Liver (tissue), 9 donors: ENCODE measurements around the gene ATR. TPM values are rescaled to one million over a fixed set of nuclear protein-coding genes. Genes with fewer than 3 reads are reported as not detected.

Source experiments
- DNase-seq: peaks from one replicate; pipeline ENCODE4 v3.0.0-alpha.2; 2017; ENCODE audit warnings: low spot score
- H3K27ac ChIP-seq, 2 donors: one replicate each; pipeline ENCODE4 v1.7.0; 2013; ENCODE audit warnings: inconsistent platforms in 2 of 2, low read length in 2 of 2, control low read depth in 1 of 2, low read depth in 1 of 2, mild to moderate bottlenecking in 1 of 2
- H3K27me3 ChIP-seq, 4 donors: one replicate each; pipeline versions ENCODE4 v1.6.1 to v1.7.0; 2013; ENCODE audit warnings: low read length in 3 of 4, inconsistent platforms in 1 of 4, mild to moderate bottlenecking in 1 of 4, moderate library complexity in 1 of 4; ENCODE audit not compliant: control insufficient read depth in 4 of 4, insufficient read depth in 4 of 4
- H3K36me3 ChIP-seq, 4 donors: one replicate each; pipeline versions ENCODE4 v1.6.1 to v1.7.0; 2013; ENCODE audit warnings: low read length in 3 of 4, mild to moderate bottlenecking in 3 of 4, low read depth in 1 of 4, moderate library complexity in 1 of 4; ENCODE audit not compliant: control insufficient read depth in 4 of 4, insufficient read depth in 3 of 4
- H3K4me1 ChIP-seq, 4 donors: one replicate each; pipeline versions ENCODE4 v1.6.1 to v1.7.0; 2013; ENCODE audit warnings: low read length in 3 of 4, mild to moderate bottlenecking in 3 of 4, moderate library complexity in 1 of 4; ENCODE audit not compliant: control insufficient read depth in 4 of 4, insufficient read depth in 4 of 4
- H3K4me3 ChIP-seq, 3 donors: one replicate each; pipeline versions ENCODE4 v1.6.1 to v1.7.0; 2013; ENCODE audit warnings: low read length in 3 of 3, control low read depth in 1 of 3, low read depth in 1 of 3, mild to moderate bottlenecking in 1 of 3
- H3K9ac ChIP-seq, 2 donors: one replicate each; pipeline ENCODE4 v1.7.0; 2013; ENCODE audit warnings: low read length in 2 of 2, mild to moderate bottlenecking in 2 of 2, moderate library complexity in 2 of 2, control low read depth in 1 of 2, low read depth in 1 of 2
- H3K9me3 ChIP-seq, 4 donors: one replicate each; pipeline versions ENCODE4 v1.6.1 to v1.7.0; 2013; ENCODE audit warnings: low read length in 3 of 4; ENCODE audit not compliant: control insufficient read depth in 4 of 4
- CTCF ChIP-seq: fragments of 150-350 bp; IDR thresholded peaks from 2 replicates; pipeline ENCODE4 v1.5.1; 2017; ENCODE audit warnings: improper control_type of control experiment, low read depth, low read length; ENCODE audit not compliant: missing input control
- FOXA1 ChIP-seq: IDR thresholded peaks from 2 replicates; pipeline ENCODE4 v1.6.1; 2016; ENCODE audit warnings: antibody characterized with exemption
- GABPA ChIP-seq, 2 donors: IDR thresholded peaks in 1 of 2; conservative IDR thresholded peaks in 1 of 2; 2 replicates each; pipeline ENCODE4 v1.6.1; 2016; ENCODE audit warnings: antibody characterized with exemption in 2 of 2, mild to moderate bottlenecking in 1 of 2, moderate library complexity in 1 of 2
- HNF4A ChIP-seq, 2 donors: conservative IDR thresholded peaks; 2 replicates each; pipeline ENCODE4 v1.6.1; 2016; ENCODE audit warnings: antibody characterized with exemption in 2 of 2, mild to moderate bottlenecking in 2 of 2
- HNF4G ChIP-seq: IDR thresholded peaks from 2 replicates; pipeline ENCODE4 v1.6.1; 2016; ENCODE audit warnings: antibody characterized with exemption
- JUND ChIP-seq, 2 donors: IDR thresholded peaks; 2 replicates each; pipeline ENCODE4 v1.6.1; 2016; ENCODE audit warnings: antibody characterized with exemption in 2 of 2
- MAX ChIP-seq: IDR thresholded peaks from 2 replicates; pipeline ENCODE4 v1.6.1; 2016; ENCODE audit warnings: antibody characterized with exemption
- NR2F2 ChIP-seq: IDR thresholded peaks from 2 replicates; pipeline ENCODE4 v1.6.1; 2016; ENCODE audit warnings: antibody characterized with exemption
- RAD21 ChIP-seq, 2 donors: IDR thresholded peaks; 2 replicates each; pipeline ENCODE4 v1.6.1; 2016; ENCODE audit warnings: antibody characterized with exemption in 2 of 2, mild to moderate bottlenecking in 2 of 2
- REST ChIP-seq: IDR thresholded peaks from 2 replicates; pipeline ENCODE4 v1.6.1; 2016; ENCODE audit warnings: antibody characterized with exemption, mild to moderate bottlenecking
- YY1 ChIP-seq: IDR thresholded peaks from 2 replicates; pipeline ENCODE4 v1.6.1; 2016; ENCODE audit warnings: antibody characterized with exemption, mild to moderate bottlenecking
- WGBS: extraction: QIAGEN DNeasy Blood & Tissue Kit; methylation state at CpG from one replicate; pipeline ENCODE4 v1.1.7; 2013; 5-methylcytosine and 5-hydroxymethylcytosine counted together
- polyA plus RNA-seq, 2 donors: library from polyadenylated mRNA; stranded (reverse) in 1 of 2; unstranded in 1 of 2; fragments of 200-250 nt in 1 of 2; fragments of >200 nt in 1 of 2; fragmentation: Nextera tagmentation in 1 of 2; extraction: Ambion mirVana in 1 of 2; gene quantifications; one replicate each; pipeline versions ENCODE4 v1.2.1 to v1.2.3, GENCODE V29; 2013 to 2015
- total RNA-seq, 2 donors: library from RNA; depleted of rRNA; stranded (reverse); fragments of >200 nt; gene quantifications; one replicate each; pipeline ENCODE4 v1.2.3, GENCODE V29; 2014
- donor health status: healthy.
- donor health status: healthy.
- donor health status: healthy.
- donor health status: healthy.
- donor health status: healthy.

ATR gene
- total and polyA plus RNA-seq, 4 donors: 5.0 to 21.5 (median 12.1) TPM

GRCh38 chr3:142534543-142534942, 44.0 kb downstream of the ATR start:
- 96% methylated on average over 2 of the region's 2 CpGs for WGBS
- no peaks in the 10 kb centered on the region for H3K27me3 ChIP-seq
- no peak for DNase-seq
- no peaks in the 10 kb centered on the region for H3K9me3 ChIP-seq
- H3K4me3 ChIP-seq: no peak overlapping the region
- TF ChIP-seq GABPA (IDR thresholded peaks at IDR 0.05 in 1 of 2, conservative IDR thresholded peaks at IDR 0.05 in 1 of 2) (no peak), FOXA1 (no peak), HNF4G (no peak), JUND (IDR thresholded peaks at IDR 0.05) (no peak), REST (no peak), MAX (no peak), CTCF (no peak)
- H3K4me1 ChIP-seq: peaks cover 0 to 3% (median 0%) of the 10 kb centered on the region in 4 donors
- no peak overlapping the region for H3K9ac ChIP-seq
- H3K27ac ChIP-seq: no peak overlapping the region
- H3K36me3 ChIP-seq: peaks cover 4 to 26% (median 19%) of the 10 kb centered on the region in 4 donors

- Histone ChIP-seq H3K27ac (no peak overlapping the region), H3K9me3 (no peaks in the 10 kb centered on the region), H3K4me1 (no peaks in the 10 kb centered on the region), H3K27me3 (no peaks in the 10 kb centered on the region), H3K36me3 (peaks cover 3 to 26% (median 19%) of the 10 kb centered on the region in 4 donors), H3K4me3 (no peak overlapping the region), H3K9ac (no peak overlapping the region)
- DNase-seq: no peak
- TF ChIP-seq CTCF: no peak
- TF ChIP-seq MAX: no peak
- no peak for TF ChIP-seq NR2F2
- no peak for TF ChIP-seq FOXA1
- TF ChIP-seq YY1: no peak
- no peak for TF ChIP-seq RAD21 (IDR thresholded peaks at IDR 0.05)
- TF ChIP-seq HNF4A (conservative IDR thresholded peaks at IDR 0.05): no peak
- 84% methylated on average over 1 of the region's 1 CpG for WGBS
Measured at GRCh38 chr3:142530296-142530695, 48.2 kb downstream of the ATR start.
